T47D (cell line): ENCODE data around the gene COQ10B.

Experiments
- DNase-seq, 2 experiments: peaks; one replicate each; pipeline versions ENCODE4 v3.0.0 to v3.0.0-alpha.2; 2011 to 2012; ENCODE audit warnings: low read depth in 1 of 2, low spot score in 1 of 2
- JUND ChIP-seq: IDR thresholded peaks from 2 replicates; pipeline ENCODE4 v1.6.1; 2012; ENCODE audit warnings: low read depth
- in situ Hi-C: cut with HindIII; loops from 2 replicates; pipeline ENCODE4 v1.10.0; 2016; ENCODE audit warnings: low sequenced_read_pairs, low pct_unique_long_range_greater_than_20kb

Gene COQ10B

GRCh38 chr2:197498937-197499593, 45.7 kb downstream of the COQ10B start:
- TF ChIP-seq JUND: no peak
- DNase-seq: peak in 1 of 2 experiments; percentile 42
- in situ Hi-C loops: no loop called here

GRCh38 chr2:197499594-197500502, 46.5 kb downstream of the COQ10B start, which contains the start of the genes HSPD1 and HSPE1:
Gene HSPD1 (minus strand): TSS chr2:197499840. CDS start chr2:197498848, 992 bp downstream.
Gene HSPE1 (plus strand): TSS chr2:197500379. CDS start chr2:197500437, 58 bp downstream.
- DNase-seq: peak; percentile 74 to 99
- no peak for TF ChIP-seq JUND
- in situ Hi-C loops: no loop called here

GRCh38 chr2:197500503-197501131, 47.3 kb downstream of the COQ10B start:
- DNase-seq: peak in 1 of 2 experiments; percentile 31
- TF ChIP-seq JUND: no peak
- in situ Hi-C loops: no loop called here

GRCh38 chr2:197502201-197502600, 48.8 kb downstream of the COQ10B start:
- in situ Hi-C loops: no loop called here
- TF ChIP-seq JUND: no peak

GRCh38 chr2:197502685-197503084, 49.3 kb downstream of the COQ10B start:
- in situ Hi-C loops: no loop called here
- no peak for TF ChIP-seq JUND
- no peak for DNase-seq

More at GRCh38 chr2:197502201-197502600, 48.8 kb downstream of the COQ10B start:
- peak in 1 of 2 experiments; percentile 65 for DNase-seq

GRCh38 chr2:197504000-197504399, 50.6 kb downstream of the COQ10B start:
- no peak for DNase-seq
- in situ Hi-C loops: no loop called here
- TF ChIP-seq JUND: no peak

- TF ChIP-seq JUND: no peak
- in situ Hi-C loops: no loop called here
- DNase-seq: no peak
These were observed 51.2 kb downstream of the COQ10B start for GRCh38 chr2:197504512-197504911.

GRCh38 chr2:197506658-197507057, 53.3 kb downstream of the COQ10B start:
- no peak for TF ChIP-seq JUND
- no peak for DNase-seq
- in situ Hi-C loops: no loop called here

- in situ Hi-C loops: no loop called here
These were observed 60.6 kb downstream of the COQ10B start for GRCh38 chr2:197513915-197514314.

GRCh38 chr2:197514754-197515153, 61.4 kb downstream of the COQ10B start:
- in situ Hi-C loops: no loop called here
- no peak for TF ChIP-seq JUND
- no peak for DNase-seq

More at GRCh38 chr2:197513915-197514314, 60.6 kb downstream of the COQ10B start:
- TF ChIP-seq JUND: no peak
- DNase-seq: no peak

- no peak for DNase-seq
- in situ Hi-C loops: no loop called here
- TF ChIP-seq JUND: no peak
These were observed 62.0 kb downstream of the COQ10B start for GRCh38 chr2:197515315-197515738.

GRCh38 chr2:197515739-197516392, 62.5 kb downstream of the COQ10B start, which contains the start of gene MOB4:
Gene MOB4 (plus strand): TSS chr2:197516066. CDS start chr2:197516087, 21 bp downstream.
- TF ChIP-seq JUND: no peak
- in situ Hi-C loops: no loop called here
- DNase-seq: peak; percentile 62 to 93
